ENCODE results near the gene XPO5. TPM values are rescaled to one million over a fixed set of nuclear protein-coding genes. Genes with fewer than 3 reads are reported as not detected.

Gene XPO5
- total and polyA plus RNA-seq, 10 donors: 7.1 to 33.1 (median 23.3) TPM

DNA sequence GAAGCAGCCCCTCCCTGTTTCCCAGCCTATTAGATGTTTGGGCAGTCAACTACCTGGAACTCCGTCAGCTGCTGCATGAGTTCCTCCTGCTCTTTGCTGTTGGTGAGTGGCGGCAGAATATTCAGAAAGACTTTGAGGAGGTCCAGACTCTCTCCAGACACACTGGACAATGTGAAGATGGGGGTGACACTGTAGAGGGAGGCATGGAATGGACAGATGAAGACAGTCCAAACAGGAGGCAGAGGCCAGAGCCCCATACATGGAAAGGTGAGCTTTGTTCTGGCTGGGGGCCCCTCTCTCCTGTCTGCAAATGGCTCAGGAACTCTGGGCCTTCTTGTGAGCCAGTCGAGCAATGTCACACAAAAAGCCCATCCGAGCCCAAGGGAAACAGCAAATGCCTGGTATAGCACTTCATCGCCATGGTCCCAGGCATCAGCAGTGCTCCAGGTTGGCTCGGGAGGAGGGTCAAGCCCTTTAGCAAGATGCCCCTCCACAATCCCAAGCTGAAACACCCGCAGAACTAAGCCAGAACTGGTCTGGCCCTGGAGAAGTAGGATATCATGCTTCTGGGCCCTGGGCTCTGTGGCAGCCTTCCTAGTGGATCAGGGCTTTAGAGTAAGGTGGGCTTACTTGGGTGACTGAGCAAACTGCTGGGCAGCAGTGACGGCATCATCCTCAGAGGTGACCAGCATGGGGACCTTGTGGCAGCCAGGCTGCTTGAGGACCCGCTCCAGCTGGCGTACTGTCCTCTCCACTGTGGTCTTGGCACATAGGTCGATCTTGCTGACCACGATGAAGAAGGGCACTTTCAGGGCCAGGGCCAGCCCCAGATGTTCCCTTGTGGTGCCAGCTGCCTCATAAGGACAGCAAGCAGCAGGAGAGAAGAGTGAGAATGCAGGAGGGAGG is 48.3 kb upstream of the XPO5 start:
- Histone ChIP-seq H3K27me3 (replicated peaks in 1 of 7) (no peaks in the 10 kb centered on the region), H3K4me1 (peaks cover 10 to 34% (median 25%) of the 10 kb centered on the region in 6 donors), H3K27ac (no peak overlapping the region), H3K9me3 (no peaks in the 10 kb centered on the region), H3K36me3 (peaks cover 0 to 75% (median 62%) of the 10 kb centered on the region in 6 donors), H3K4me3 (no peak overlapping the region)
- intact Hi-C loops (cut with DNase I; ENCODE audit: low total_unique reads): no loop called here
- WGBS, 5 donors: 91 to 97% (median 95%) methylated on average over 8 to 12 of the region's 12 CpGs
- TF ChIP-seq POLR2AphosphoS5 (IDR thresholded peaks at IDR 0.05) (peak in 2 of 3 donors; percentile 25 to 58), POLR2A (IDR thresholded peaks at IDR 0.05) (no peak)
- TF ChIP-seq, protein P1, sequence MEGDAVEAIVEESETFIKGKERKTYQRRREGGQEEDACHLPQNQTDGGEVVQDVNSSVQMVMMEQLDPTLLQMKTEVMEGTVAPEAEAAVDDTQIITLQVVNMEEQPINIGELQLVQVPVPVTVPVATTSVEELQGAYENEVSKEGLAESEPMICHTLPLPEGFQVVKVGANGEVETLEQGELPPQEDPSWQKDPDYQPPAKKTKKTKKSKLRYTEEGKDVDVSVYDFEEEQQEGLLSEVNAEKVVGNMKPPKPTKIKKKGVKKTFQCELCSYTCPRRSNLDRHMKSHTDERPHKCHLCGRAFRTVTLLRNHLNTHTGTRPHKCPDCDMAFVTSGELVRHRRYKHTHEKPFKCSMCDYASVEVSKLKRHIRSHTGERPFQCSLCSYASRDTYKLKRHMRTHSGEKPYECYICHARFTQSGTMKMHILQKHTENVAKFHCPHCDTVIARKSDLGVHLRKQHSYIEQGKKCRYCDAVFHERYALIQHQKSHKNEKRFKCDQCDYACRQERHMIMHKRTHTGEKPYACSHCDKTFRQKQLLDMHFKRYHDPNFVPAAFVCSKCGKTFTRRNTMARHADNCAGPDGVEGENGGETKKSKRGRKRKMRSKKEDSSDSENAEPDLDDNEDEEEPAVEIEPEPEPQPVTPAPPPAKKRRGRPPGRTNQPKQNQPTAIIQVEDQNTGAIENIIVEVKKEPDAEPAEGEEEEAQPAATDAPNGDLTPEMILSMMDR (IDR thresholded peaks at IDR 0.05 in 8 of 11, conservative IDR thresholded peaks at IDR 0.05 in 3 of 11): no peak
- peak; percentile 47 for DNase-seq

DNA sequence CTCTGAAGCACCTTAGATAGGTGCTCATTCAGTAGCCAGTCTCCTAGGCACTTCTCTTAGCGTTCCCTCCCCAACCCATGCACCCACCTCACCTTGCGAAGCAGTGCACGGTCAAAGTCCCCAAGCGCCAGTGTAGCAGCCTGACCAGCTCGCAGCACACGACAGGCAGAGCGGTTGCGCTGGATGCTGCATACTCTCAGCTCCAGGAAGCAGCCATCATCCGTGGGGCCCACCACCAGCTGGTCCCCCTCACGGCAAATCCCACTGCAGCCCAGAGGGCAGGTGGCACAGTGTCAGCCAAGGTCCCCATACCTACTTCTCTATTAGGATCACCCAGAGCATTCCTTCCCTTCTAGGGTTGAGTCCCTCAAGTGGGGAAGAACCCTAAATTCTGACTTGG is 46.7 kb upstream of the XPO5 start:
- H3K4me1 ChIP-seq: peaks cover 8 to 23% (median 17%) of the 10 kb centered on the region in 6 donors
- H3K27me3 ChIP-seq (replicated peaks in 1 of 7): no peaks in the 10 kb centered on the region
- H3K36me3 ChIP-seq: peaks cover 0 to 91% (median 70%) of the 10 kb centered on the region in 6 donors
- peak; percentile 61 for DNase-seq
- intact Hi-C loops (cut with DNase I; ENCODE audit: low total_unique reads): no loop called here
- TF ChIP-seq POLR2A (IDR thresholded peaks at IDR 0.05): no peak
- TF ChIP-seq POLR2AphosphoS5 (IDR thresholded peaks at IDR 0.05): peak; percentile 28 to 69 (median 32)
- WGBS, 5 donors: 94 to 99% (median 97%) methylated on average over 9 to 10 of the region's 10 CpGs
- no peak overlapping the region for H3K27ac ChIP-seq
- no peak overlapping the region for H3K4me3 ChIP-seq
- H3K9me3 ChIP-seq: no peaks in the 10 kb centered on the region

DNA sequence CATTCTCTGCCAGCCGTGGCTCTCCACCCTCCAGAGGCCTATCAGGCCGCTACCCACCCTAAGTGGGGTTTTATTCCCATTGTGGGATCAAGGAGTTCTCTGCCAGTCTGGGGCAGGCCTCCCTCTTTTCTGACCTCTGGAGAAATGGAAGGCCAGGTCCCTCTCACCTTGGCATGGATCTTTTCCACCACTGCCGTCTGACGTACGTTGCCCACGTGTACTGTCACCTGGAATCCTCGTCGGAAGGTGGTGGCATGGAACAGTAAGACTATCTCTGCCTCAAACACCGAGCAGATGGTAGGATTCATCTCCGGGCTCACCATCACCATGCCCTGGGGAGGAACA is 46.0 kb upstream of the XPO5 start:
- no peak overlapping the region for H3K4me3 ChIP-seq
- no peaks in the 10 kb centered on the region for H3K27me3 ChIP-seq (replicated peaks in 1 of 7)
- no peak for DNase-seq
- H3K4me1 ChIP-seq: peaks cover 3 to 16% (median 9%) of the 10 kb centered on the region in 6 donors
- no peaks in the 10 kb centered on the region for H3K9me3 ChIP-seq
- peaks cover 0 to 97% (median 70%) of the 10 kb centered on the region in 6 donors for H3K36me3 ChIP-seq
- 94 to 98% (median 95%) methylated on average over 10 of the region's 10 CpGs for WGBS, 5 donors
- TF ChIP-seq POLR2A (IDR thresholded peaks at IDR 0.05) (no peak), POLR2AphosphoS5 (IDR thresholded peaks at IDR 0.05) (peak in 1 of 3 donors; percentile 13)
- TF ChIP-seq, protein P1 (IDR thresholded peaks at IDR 0.05 in 8 of 11, conservative IDR thresholded peaks at IDR 0.05 in 3 of 11): no peak
- intact Hi-C loops (cut with DNase I; ENCODE audit: low total_unique reads): no loop called here
- no peak overlapping the region for H3K27ac ChIP-seq

DNA sequence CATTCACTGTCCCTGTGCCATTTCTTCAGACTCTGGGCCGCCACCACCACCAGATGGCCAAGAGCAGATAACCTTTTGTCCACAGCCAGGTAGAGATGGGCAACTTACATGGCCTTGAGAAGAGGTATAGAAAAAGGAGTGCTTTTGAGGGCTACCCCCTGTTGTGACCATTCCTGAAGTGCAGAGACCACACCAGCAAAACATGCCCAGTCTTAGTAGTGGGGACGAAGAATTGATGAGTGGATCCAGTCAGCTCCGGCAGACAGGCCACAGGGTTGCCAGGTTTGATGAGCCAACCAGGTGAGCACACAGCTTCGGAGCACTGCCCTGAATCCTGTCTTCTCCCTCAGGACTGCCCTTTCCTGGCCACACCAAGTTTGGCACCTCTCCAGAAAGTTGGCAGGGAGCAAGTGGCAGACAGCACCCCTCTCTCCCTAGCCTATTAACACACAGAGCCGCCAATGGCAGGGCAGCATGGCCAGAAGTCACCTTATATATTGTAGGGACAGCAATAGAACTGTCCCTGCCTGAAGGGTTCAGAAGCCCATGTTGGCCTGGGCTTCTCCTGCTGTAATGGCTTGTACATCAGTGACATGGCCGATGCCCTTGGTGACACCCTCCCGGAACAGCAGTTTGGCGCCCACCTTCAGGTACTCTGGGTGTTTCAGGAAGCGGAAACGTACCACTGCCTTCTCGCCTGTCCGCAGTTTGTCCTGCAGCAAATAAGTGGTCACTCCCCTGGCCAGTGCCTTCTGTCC is 45.4 kb upstream of the XPO5 start:
- Histone ChIP-seq H3K4me3 (no peak overlapping the region), H3K9me3 (no peaks in the 10 kb centered on the region), H3K4me1 (peaks cover 0 to 10% (median 4%) of the 10 kb centered on the region in 6 donors), H3K27ac (no peak overlapping the region), H3K36me3 (peaks cover 0 to 99% (median 69%) of the 10 kb centered on the region in 6 donors), H3K27me3 (replicated peaks in 1 of 7) (no peaks in the 10 kb centered on the region)
- TF ChIP-seq POLR2AphosphoS5 (IDR thresholded peaks at IDR 0.05): peak in 1 of 3 donors; percentile 33
- TF ChIP-seq, protein P1 (IDR thresholded peaks at IDR 0.05 in 8 of 11, conservative IDR thresholded peaks at IDR 0.05 in 3 of 11): no peak
- intact Hi-C loops (cut with DNase I; ENCODE audit: low total_unique reads): no loop called here
- WGBS, 5 donors: 91 to 98% (median 94%) methylated on average over 11 to 12 of the region's 12 CpGs
- peak; percentile 46 for DNase-seq
